Effector memory CD8-positive, alpha-beta T cell (primary cell): ENCODE measurements around the gene ASS1.

Source experiments
- ATAC-seq: fragments of 150-1000 bp; cut with Tn5 transposase; replicated peaks from 2 replicates; pipeline ENCODE4 v1.10.0; 2021; ENCODE audit warnings: mild to moderate bottlenecking, moderate library complexity
- DNase-seq, 3 experiments: peaks; one replicate each; pipeline ENCODE4 v3.0.0; 2021
- H3K27ac Mint-ChIP-seq, 2 donors: one replicate each; pipeline ENCODE4 v1.8.0; 2022; ENCODE audit warnings: mild to moderate bottlenecking in 2 of 2, mixed read lengths in 2 of 2, moderate library complexity in 2 of 2
- H3K27me3 Mint-ChIP-seq, 2 donors: one replicate each; pipeline ENCODE4 v1.8.0; 2022; ENCODE audit warnings: mixed read lengths in 2 of 2
- H3K36me3 Mint-ChIP-seq: one replicate; pipeline ENCODE4 v1.8.0; 2022; ENCODE audit warnings: mild to moderate bottlenecking, moderate library complexity, mixed read lengths; ENCODE audit not compliant: insufficient read depth
- H3K4me1 Mint-ChIP-seq, 2 donors: one replicate each; pipeline ENCODE4 v1.8.0; 2022; ENCODE audit warnings: low read depth in 2 of 2, mixed read lengths in 2 of 2
- H3K4me3 Mint-ChIP-seq, 2 donors: one replicate each; pipeline ENCODE4 v1.8.0; 2022; ENCODE audit warnings: mild to moderate bottlenecking in 2 of 2, mixed read lengths in 2 of 2, moderate library complexity in 2 of 2
- H3K9me3 Mint-ChIP-seq, 2 donors: one replicate each; pipeline ENCODE4 v1.8.0; 2022; ENCODE audit warnings: mixed read lengths in 2 of 2

Gene ASS1

DNA sequence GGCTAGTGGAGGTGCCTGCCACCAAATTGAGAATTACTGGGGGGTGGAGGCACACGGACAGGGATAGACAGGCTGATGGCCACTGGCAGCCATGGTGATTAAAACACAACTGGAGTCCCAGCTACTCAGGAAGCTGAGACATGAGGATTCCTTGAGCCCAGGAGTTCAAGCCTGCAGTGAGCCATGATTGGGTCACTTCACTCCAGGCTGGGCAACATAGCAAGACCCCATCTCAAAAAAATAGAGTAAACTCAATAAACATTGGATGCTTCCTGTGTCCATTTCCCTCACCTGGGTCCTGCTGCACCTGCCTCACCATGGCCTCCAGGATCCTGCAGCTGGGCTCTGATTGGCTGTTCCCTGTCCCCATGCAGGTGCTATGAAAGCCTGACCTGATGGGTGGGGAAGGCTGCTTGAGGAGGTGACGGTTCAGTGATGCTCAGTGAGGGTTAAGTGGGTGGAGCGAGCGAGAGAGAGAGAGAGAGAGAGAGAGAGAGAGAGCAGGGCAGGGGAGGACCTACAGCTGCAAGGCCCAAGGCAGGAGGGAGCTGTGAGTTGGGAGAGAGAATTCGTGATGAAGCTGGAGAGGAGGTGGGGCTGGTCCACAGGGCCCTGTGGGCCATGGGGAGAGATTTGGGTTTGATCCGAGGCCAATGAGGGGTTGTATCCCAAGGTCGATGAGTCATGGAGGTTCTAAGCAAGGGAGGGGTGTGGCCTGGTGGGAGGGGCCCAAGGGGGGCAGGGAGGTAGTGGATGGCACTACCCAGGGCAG is 97.9 kb downstream of the ASS1 start:
- H3K27me3 Mint-ChIP-seq = peaks cover 59 to 69% of the 10 kb centered on the region in 2 donors
- peaks cover 4 to 5% of the 10 kb centered on the region in 2 donors for H3K4me1 Mint-ChIP-seq

DNA sequence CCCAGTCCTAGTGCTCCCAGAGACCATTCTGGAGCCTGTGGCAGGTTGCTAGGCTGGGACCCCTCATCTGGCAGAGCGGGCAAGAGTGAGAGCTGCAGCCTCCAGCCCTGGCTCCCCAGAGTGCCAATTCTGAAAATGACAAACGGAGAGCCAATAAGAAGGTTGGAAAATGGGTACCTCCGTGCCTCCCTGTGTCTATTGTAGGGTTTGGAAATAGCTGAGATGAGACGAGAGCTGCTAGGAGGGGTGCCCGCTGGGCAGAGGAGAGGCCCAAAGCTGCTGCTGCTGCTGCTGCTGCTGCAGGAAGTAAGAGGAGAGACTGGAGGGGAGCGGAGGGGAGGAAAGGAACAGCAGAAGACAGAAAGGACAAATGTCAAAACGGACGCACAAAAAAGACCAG is 98.6 kb downstream of the ASS1 start:
- Mint-ChIP-seq H3K27me3 (peaks cover 52 to 61% of the 10 kb centered on the region in 2 donors), H3K36me3 (no peaks in the 10 kb centered on the region), H3K27ac (no peak overlapping the region), H3K4me3 (no peak overlapping the region), H3K9me3 (no peaks in the 10 kb centered on the region), H3K4me1 (peaks cover 0 to 3% of the 10 kb centered on the region in 2 donors)
- DNase-seq = no peak
- ATAC-seq = no peak

More for the DNA sequence above, 97.9 kb downstream of the ASS1 start:
- ATAC-seq (no peak), DNase-seq (no peak)
- Mint-ChIP-seq H3K9me3 (no peaks in the 10 kb centered on the region), H3K4me3 (no peak overlapping the region), H3K27ac (no peak overlapping the region), H3K36me3 (no peaks in the 10 kb centered on the region)

DNA sequence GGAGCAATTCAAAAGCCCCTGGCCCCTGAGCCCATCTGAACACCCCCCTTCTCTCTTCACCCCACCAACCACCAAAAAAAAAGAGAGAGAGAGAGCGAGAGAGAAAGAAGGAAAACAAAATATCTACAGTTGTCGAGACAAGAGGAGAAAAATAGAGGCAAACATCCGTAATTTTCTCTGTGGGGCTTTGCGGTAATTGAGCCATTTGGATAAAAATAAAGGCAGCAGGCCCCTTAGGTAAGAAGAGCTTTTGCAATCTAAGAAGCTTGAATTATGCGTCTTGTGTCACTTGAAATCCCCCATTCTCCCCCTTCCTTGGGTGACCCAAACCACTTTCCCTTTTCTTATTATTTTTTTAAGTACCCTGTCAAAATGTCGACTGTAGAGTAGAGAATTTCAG is 99.1 kb downstream of the ASS1 start:
- Mint-ChIP-seq H3K27me3 (peaks cover 47 to 56% of the 10 kb centered on the region in 2 donors), H3K4me1 (peaks cover 0 to 3% of the 10 kb centered on the region in 2 donors), H3K4me3 (no peak overlapping the region), H3K36me3 (no peaks in the 10 kb centered on the region), H3K27ac (no peak overlapping the region), H3K9me3 (no peaks in the 10 kb centered on the region)
- DNase-seq = no peak
- ATAC-seq = no peak

DNA sequence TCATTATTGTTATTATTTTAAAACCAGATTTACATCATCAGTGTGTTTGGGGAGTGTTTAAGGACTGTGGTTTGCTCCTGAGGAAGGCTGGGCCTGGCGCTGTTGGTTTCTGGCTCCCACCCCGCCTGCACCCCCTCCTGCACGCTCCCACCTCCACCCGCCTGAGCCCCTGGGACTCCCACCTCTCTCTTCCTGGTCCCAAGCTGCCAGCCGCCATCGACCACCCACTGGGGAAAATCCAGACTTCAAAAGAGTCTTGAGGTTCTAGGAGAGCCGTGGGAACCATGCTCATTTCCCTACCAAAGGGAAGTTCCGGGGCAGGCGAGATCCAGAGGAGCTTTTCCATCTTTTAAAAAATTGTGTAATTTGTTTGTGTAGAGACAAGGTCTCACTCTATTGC is 99.6 kb downstream of the ASS1 start:
- no peak for DNase-seq
- Mint-ChIP-seq H3K4me3 (no peak overlapping the region), H3K27ac (no peak overlapping the region), H3K27me3 (peaks cover 42 to 54% of the 10 kb centered on the region in 2 donors), H3K4me1 (peaks cover 0 to 3% of the 10 kb centered on the region in 2 donors), H3K9me3 (no peaks in the 10 kb centered on the region), H3K36me3 (no peaks in the 10 kb centered on the region)
- no peak for ATAC-seq

DNA sequence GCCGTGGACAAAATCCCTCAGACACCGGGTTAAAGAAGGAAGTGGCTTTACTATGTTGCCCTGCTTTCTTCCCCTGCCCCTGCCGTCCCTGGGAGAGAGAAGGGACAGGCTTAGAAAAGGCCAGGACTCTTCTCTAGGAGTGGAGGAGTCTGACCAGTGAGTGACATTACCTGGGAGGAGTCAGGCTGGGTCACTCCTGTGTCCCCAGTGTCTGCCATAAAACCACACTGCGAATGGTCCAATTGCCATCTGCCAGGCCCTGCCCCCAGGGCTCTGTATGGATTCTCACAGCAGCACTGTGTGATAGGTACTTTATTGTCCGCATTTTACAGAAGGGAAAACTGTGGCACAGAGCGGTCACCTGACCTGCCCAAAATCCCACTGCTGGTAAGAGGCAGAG is 103.3 kb downstream of the ASS1 start:
- peaks cover 22 to 39% of the 10 kb centered on the region in 2 donors for H3K27me3 Mint-ChIP-seq
- DNase-seq = no peak
- H3K36me3 Mint-ChIP-seq = no peaks in the 10 kb centered on the region
- no peak overlapping the region for H3K27ac Mint-ChIP-seq
- no peak for ATAC-seq
- no peak overlapping the region for H3K4me3 Mint-ChIP-seq
- no peaks in the 10 kb centered on the region for H3K4me1 Mint-ChIP-seq
- H3K9me3 Mint-ChIP-seq = no peaks in the 10 kb centered on the region

DNA sequence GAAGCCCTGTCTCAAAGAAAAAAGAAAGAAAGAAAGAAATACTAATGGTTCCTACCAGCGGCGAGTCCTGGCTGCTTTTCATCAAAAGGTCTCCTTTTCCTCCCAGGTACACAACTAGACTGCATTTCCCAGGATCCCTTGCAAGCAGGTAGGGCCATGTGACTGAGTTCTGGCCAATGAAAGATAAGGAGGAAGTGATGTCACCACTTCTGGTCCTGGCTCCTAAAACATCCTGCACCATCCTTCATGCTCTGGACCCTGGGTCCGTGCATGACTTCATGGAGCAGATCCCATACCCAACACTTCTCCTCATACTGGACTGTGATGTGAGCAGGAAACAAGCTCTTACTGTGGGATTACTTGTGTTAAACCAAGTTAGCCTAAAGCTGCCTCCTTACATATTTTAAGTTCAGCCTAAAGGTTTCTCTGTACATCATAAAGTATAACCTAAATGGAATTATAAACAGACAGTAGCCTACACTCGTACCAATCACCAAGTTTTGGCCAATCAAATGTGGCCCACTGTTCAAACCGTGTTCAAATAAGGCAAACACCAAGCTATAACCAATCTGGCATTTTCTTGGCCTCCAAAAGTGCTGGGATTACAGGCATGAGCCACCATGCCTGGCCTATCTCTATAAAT is 104.5 kb downstream of the ASS1 start:
- Mint-ChIP-seq H3K27me3 (peaks cover 11 to 39% of the 10 kb centered on the region in 2 donors), H3K36me3 (no peaks in the 10 kb centered on the region), H3K4me3 (no peak overlapping the region), H3K9me3 (no peaks in the 10 kb centered on the region), H3K4me1 (no peaks in the 10 kb centered on the region), H3K27ac (no peak overlapping the region)
- DNase-seq = no peak
- no peak for ATAC-seq
